Keratinocyte (primary cell): ENCODE data around the gene MTIF2. TPM values are rescaled to one million over a fixed set of nuclear protein-coding genes. Genes with fewer than 3 reads are reported as not detected.
"Not testable (repeated sequence)": the region's sequence is repeated elsewhere in the genome, so short reads cannot be mapped to it uniquely, and the experiment has no call there.

Experiments used
- DNase-seq: peaks from one replicate; pipeline ENCODE4 v3.0.0-alpha.2; 2011; ENCODE audit warnings: low read depth, missing footprints, low spot score
- FAIRE-seq: peaks from 2 replicates; lab custom pipeline; 2011; peaks lifted over from hg19 to GRCh38; lab: Jason Lieb, UNC
- H2AFZ ChIP-seq: 2 replicates; pipeline ENCODE4 v1.6.0; 2012; ENCODE audit warnings: low read length, control low read depth, inconsistent platforms; ENCODE audit not compliant: control insufficient read depth
- H3K27ac ChIP-seq: 2 replicates; pipeline ENCODE4 v1.5.1; 2011; ENCODE audit warnings: low read length; ENCODE audit not compliant: control insufficient read depth, insufficient read depth
- H3K27me3 ChIP-seq: 3 replicates; pipeline ENCODE4 v1.6.0; 2011; ENCODE audit warnings: low read length; ENCODE audit not compliant: control insufficient read depth, insufficient read depth; ENCODE audit errors: extremely low read depth
- H3K36me3 ChIP-seq, 2 experiments: 2 replicates in 1 of 2; 3 replicates in 1 of 2; pipeline ENCODE4 v1.5.1; 2011; ENCODE audit warnings: low read length in 2 of 2, mild to moderate bottlenecking in 1 of 2; ENCODE audit not compliant: control insufficient read depth in 2 of 2, insufficient read depth in 2 of 2; ENCODE audit errors: extremely low read depth in 1 of 2
- H3K4me1 ChIP-seq: 3 replicates; pipeline ENCODE4 v1.5.1; 2011; ENCODE audit warnings: low read length; ENCODE audit not compliant: control insufficient read depth, insufficient read depth; ENCODE audit errors: extremely low read depth
- H3K4me2 ChIP-seq: 3 replicates; pipeline ENCODE4 v1.6.0; 2011; ENCODE audit warnings: low read depth, low read length; ENCODE audit not compliant: control insufficient read depth, insufficient read depth; ENCODE audit errors: extremely low read depth
- H3K4me3 ChIP-seq, 3 experiments: fragments of 200-600 bp in 1 of 3; sonication (generic) in 1 of 3; 2 replicates in 2 of 3; 3 replicates in 1 of 3; pipeline ENCODE4 v1.5.1; 2011 to 2016; ENCODE audit warnings: low read length in 3 of 3, mild to moderate bottlenecking in 3 of 3, control low read depth in 2 of 3, inconsistent platforms in 1 of 3, low read depth in 1 of 3, mixed read lengths in 1 of 3, mixed run types in 1 of 3, moderate library complexity in 1 of 3; ENCODE audit not compliant: control insufficient read depth in 2 of 3, insufficient read depth in 2 of 3; ENCODE audit errors: extremely low read depth in 1 of 3
- H3K79me2 ChIP-seq: 2 replicates; pipeline ENCODE4 v1.6.0; 2012; ENCODE audit warnings: low read length; ENCODE audit not compliant: control insufficient read depth, insufficient read depth
- H3K9ac ChIP-seq: 3 replicates; pipeline ENCODE4 v1.6.0; 2011; ENCODE audit warnings: low read length; ENCODE audit not compliant: control insufficient read depth, insufficient read depth; ENCODE audit errors: extremely low read depth
- H3K9me1 ChIP-seq: 3 replicates; pipeline ENCODE4 v1.6.0; 2011; ENCODE audit warnings: low read length; ENCODE audit not compliant: control insufficient read depth, insufficient read depth; ENCODE audit errors: extremely low read depth
- H3K9me3 ChIP-seq: 2 replicates; pipeline ENCODE4 v1.5.1; 2012; ENCODE audit warnings: low read depth, low read length; ENCODE audit not compliant: control insufficient read depth
- H4K20me1 ChIP-seq: 3 replicates; pipeline ENCODE4 v1.6.0; 2011; ENCODE audit warnings: low read length; ENCODE audit not compliant: control insufficient read depth, insufficient read depth; ENCODE audit errors: extremely low read depth
- EZH2 ChIP-seq: IDR thresholded peaks from one replicate; pipeline ENCODE4 v1.6.1; 2012; ENCODE audit warnings: inconsistent platforms, mild to moderate bottlenecking, low read length, moderate library complexity
- dilution Hi-C: fragments of 300-500 bp; cut with MboI; formaldehyde crosslinking; loops from one replicate; pipeline ENCODE4 v1.7.0; 2020; ENCODE audit warnings: low sequenced_read_pairs; ENCODE audit not compliant: extremely low pct_ligation_motif_present
- polyA plus RNA-seq, 5 experiments: library from polyadenylated mRNA; depleted of rRNA in 3 of 5; stranded (reverse) in 3 of 5; stranded (forward) in 1 of 5; unstranded in 1 of 5; fragments of >200 nt; gene quantifications; 1 replicate in 1 of 5; 2 replicates in 3 of 5; 3 replicates in 1 of 5; pipeline versions ENCODE4 v1.2.1 to v1.2.3, GENCODE V29; 2011 to 2012; ENCODE audit warnings: missing spikeins in 2 of 5, low read depth in 1 of 5, low replicate concordance in 1 of 5
- TF ChIP-seq, protein P1 (sequence below), 3 experiments: IDR thresholded peaks in 1 of 3; conservative IDR thresholded peaks in 1 of 3; optimal IDR thresholded peaks in 1 of 3; 2 replicates in 2 of 3; 3 replicates in 1 of 3; pipeline versions ENCODE3 to v1.5.1; 2011; ENCODE audit warnings: low read length in 3 of 3, mild to moderate bottlenecking in 3 of 3, moderate library complexity in 2 of 3, control low read depth in 1 of 3, inconsistent platforms in 1 of 3; ENCODE audit not compliant: insufficient read depth in 2 of 3; ENCODE audit errors: extremely low read depth in 1 of 3

The MTIF2 gene
- polyA plus RNA-seq, 1 donor (not counting 4 experiments of a cell fraction or from before 2014, with no cell fraction given) = 38.9 TPM

DNA sequence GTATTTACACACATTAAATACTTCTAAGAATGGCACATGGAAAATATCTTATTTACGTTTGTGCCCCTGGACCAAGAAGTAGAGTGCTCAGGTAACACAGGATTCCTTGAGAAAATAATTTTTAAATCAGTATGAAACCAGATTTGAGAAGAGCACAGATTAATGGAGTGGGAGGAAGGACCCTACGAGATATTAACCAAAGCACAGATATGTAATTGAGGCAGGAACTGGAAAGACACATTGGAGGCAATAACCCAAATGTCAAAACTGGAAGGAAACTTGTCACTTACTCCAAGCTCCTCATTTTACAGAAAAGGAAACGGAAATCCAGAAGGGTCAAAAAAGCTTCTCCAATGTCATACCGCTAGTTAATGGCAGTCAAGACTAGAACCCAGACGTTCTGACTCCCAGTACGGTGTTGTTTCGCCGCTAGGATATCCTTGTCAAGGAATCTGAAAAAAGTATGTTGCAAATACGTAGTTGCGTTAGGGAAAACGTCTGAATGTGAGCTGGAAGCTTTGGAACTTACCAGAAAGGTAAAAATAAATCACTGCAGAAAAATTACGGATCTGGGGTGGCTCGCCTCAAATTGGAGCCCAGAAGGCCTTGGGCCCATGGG lies 634 bp downstream of the MTIF2 start:
- Histone ChIP-seq H3K4me1 (peaks cover 12% of the 10 kb centered on the region), H3K9me3 (no peaks in the 10 kb centered on the region), H3K4me3 (peak overlapping the region; percentile 74 to 99 (median 98)), H3K9ac (peak overlapping the region; percentile 95), H2AFZ (peak overlapping the region; percentile 98), H3K27me3 (no peaks in the 10 kb centered on the region), H3K36me3 (peaks cover 0 to 4% of the 10 kb centered on the region in 2 experiments), H3K9me1 (no peaks in the 10 kb centered on the region), H3K27ac (peak overlapping the region; percentile 89), H3K79me2 (peaks cover 8% of the 10 kb centered on the region), H3K4me2 (peak overlapping the region; percentile 100), H4K20me1 (no peaks in the 10 kb centered on the region)
- FAIRE-seq (no peak), DNase-seq (no peak)
- dilution Hi-C loops = no loop called here
- TF ChIP-seq EZH2 = no peak
- TF ChIP-seq, protein P1, sequence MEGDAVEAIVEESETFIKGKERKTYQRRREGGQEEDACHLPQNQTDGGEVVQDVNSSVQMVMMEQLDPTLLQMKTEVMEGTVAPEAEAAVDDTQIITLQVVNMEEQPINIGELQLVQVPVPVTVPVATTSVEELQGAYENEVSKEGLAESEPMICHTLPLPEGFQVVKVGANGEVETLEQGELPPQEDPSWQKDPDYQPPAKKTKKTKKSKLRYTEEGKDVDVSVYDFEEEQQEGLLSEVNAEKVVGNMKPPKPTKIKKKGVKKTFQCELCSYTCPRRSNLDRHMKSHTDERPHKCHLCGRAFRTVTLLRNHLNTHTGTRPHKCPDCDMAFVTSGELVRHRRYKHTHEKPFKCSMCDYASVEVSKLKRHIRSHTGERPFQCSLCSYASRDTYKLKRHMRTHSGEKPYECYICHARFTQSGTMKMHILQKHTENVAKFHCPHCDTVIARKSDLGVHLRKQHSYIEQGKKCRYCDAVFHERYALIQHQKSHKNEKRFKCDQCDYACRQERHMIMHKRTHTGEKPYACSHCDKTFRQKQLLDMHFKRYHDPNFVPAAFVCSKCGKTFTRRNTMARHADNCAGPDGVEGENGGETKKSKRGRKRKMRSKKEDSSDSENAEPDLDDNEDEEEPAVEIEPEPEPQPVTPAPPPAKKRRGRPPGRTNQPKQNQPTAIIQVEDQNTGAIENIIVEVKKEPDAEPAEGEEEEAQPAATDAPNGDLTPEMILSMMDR (optimal IDR thresholded peaks at IDR 0.05 in 1 of 3, IDR thresholded peaks at IDR 0.05 in 1 of 3, conservative IDR thresholded peaks at IDR 0.05 in 1 of 3; ENCODE audit: extremely low read depth in 1 of 3, insufficient read depth in 2 of 3, low read length in 3 of 3) = peak in 1 of 3 experiments; percentile 7

DNA sequence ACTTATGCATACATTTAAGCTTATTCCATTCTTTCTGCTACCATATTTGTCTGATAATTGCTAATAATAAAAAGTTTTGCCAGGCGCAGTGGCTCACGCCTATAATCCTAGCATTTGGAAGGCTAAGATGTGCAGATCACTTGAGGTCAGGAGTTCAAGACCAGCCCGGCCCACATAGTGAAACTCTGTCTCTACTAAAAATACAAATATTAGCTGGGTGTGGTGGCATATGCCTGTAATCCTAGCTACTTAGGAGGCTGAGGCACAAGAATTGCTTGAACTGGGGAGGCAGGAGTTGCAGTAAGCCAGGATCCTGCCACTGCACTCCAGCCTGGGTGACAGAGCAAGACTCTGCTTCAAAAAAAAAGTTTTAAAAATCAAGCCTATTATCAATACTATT lies 9.4 kb downstream of the MTIF2 start:
- H3K9me1 ChIP-seq, H3K27ac ChIP-seq, H3K9me3 ChIP-seq, H4K20me1 ChIP-seq, FAIRE-seq, H3K4me1 ChIP-seq, H3K4me3 ChIP-seq, H3K79me2 ChIP-seq, H3K27me3 ChIP-seq, dilution Hi-C loops, H3K9ac ChIP-seq, H2AFZ ChIP-seq, H3K4me2 ChIP-seq, DNase-seq: not testable (repeated sequence)
- peaks cover 5 to 13% of the 10 kb centered on the region in 2 experiments for H3K36me3 ChIP-seq

DNA sequence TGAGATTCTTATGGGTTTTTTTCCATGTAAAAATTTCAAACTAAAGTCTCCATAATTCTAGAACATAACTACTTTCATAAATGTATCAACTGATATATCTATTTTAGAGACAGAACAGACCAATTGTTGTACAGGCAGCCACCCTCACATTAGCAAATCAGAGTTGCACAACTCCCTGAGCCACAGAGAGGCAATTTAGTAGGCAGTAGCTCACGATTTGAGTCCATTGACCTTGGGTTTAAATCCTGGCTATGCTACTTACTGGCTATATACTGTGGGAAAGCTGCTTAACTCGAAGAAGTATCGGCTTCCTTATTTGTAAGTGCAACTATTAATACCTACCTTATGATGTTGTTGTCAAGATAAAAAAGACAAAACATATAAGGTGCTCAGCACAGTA lies 16.2 kb downstream of the MTIF2 start:
- H3K9me1 ChIP-seq = no peaks in the 10 kb centered on the region
- no peak overlapping the region for H3K4me3 ChIP-seq
- FAIRE-seq = no peak

More for the DNA sequence above, 16.2 kb downstream of the MTIF2 start:
- no peak for DNase-seq
- no peaks in the 10 kb centered on the region for H3K27me3 ChIP-seq
- dilution Hi-C loops = no loop called here
- no peaks in the 10 kb centered on the region for H3K79me2 ChIP-seq
- no peak overlapping the region for H2AFZ ChIP-seq
- H3K27ac ChIP-seq = no peak overlapping the region
- H3K4me2 ChIP-seq = no peak overlapping the region
- no peaks in the 10 kb centered on the region for H4K20me1 ChIP-seq
- no peaks in the 10 kb centered on the region for H3K9me3 ChIP-seq
- H3K36me3 ChIP-seq = peaks cover 12 to 15% of the 10 kb centered on the region in 2 experiments
- TF ChIP-seq, protein P1 (optimal IDR thresholded peaks at IDR 0.05 in 1 of 3, IDR thresholded peaks at IDR 0.05 in 1 of 3, conservative IDR thresholded peaks at IDR 0.05 in 1 of 3; ENCODE audit: extremely low read depth in 1 of 3, insufficient read depth in 2 of 3, low read length in 3 of 3) = no peak
- TF ChIP-seq EZH2 = no peak
- H3K9ac ChIP-seq = no peak overlapping the region
- H3K4me1 ChIP-seq = no peaks in the 10 kb centered on the region
